ENCODE results near the gene SPTBN5. TPM values are rescaled to one million over a fixed set of nuclear protein-coding genes. Genes with fewer than 3 reads are reported as not detected.
A peak's percentile ranks its signal among the peaks of the same experiment; 100 is the strongest.

SPTBN5 gene
- total and polyA plus RNA-seq, 10 of the 15 experiments (the other 5 are each of a cell fraction or from before 2014, with no cell fraction given) = under 0.01 to 0.18 (median 0.04) TPM; not detected in 4

- TF ChIP-seq MLLT1 (IDR thresholded peaks at IDR 0.05) = 0 out of 2 replicates have a peak, but pooled peaks have one; percentile 22
These were observed 36.5 kb upstream of the SPTBN5 start (continued) for GRCh38 chr15:41930221-41930866.

GRCh38 chr15:41928637-41929620 lies 35.1 kb upstream of the SPTBN5 start:
- in situ Hi-C loops (cut with MboI) = no loop called here
- peak overlapping the region; percentile 81 for H3K27ac ChIP-seq (ENCODE audit: control insufficient read depth, insufficient read depth)
- peak overlapping the region; percentile 60 for H3K9ac ChIP-seq (ENCODE audit: control insufficient read depth, insufficient read depth, low read length)
- H3K4me1 ChIP-seq (ENCODE audit: control insufficient read depth, insufficient read depth, low read length) = peaks cover 60% of the 10 kb centered on the region
- POLR2A ChIA-PET = interaction anchor here (0.9 to 3.5 kb wide), 5 partner anchors 10 to 43 kb away, joined by 3 to 44 read pairs (median 4); partner anchors contain the start of gene EHD4
- no peak overlapping the region for H2AFZ ChIP-seq (ENCODE audit: control insufficient read depth, low read depth, low read length)
- CTCF ChIA-PET = interaction anchor here (1.1 to 4.1 kb wide), 5 partner anchors 10 to 155 kb away, joined by 3 to 27 read pairs (median 6); partner anchors contain the start of gene MAPKBP1
- peak overlapping the region; percentile 86 for H3K4me2 ChIP-seq (ENCODE audit: control insufficient read depth, insufficient read depth)
- SMC1A ChIA-PET (ENCODE audit: uncharacterized antibody, unreplicated experiment) = interaction anchor here (0.9 to 12.1 kb wide), 7 partner anchors 10 to 155 kb away, joined by 3 to 179 read pairs (median 5); partner anchors contain the start of genes EHD4 and MAPKBP1
- H3K4me3 ChIP-seq = peak overlapping the region; percentile 32
- peaks cover 12 to 13% of the 10 kb centered on the region in 2 experiments for H3K36me3 ChIP-seq (ENCODE audit: control insufficient read depth in 2 of 2, insufficient read depth in 2 of 2, low read length in 1 of 2)
- intact Hi-C loops (cut with micrococcal nuclease; ENCODE audit: unreplicated experiment) = loop anchor here (1.0 kb wide), 1 partner anchor 42 kb away; no protein-coding TSS in a partner anchor
- FAIRE-seq (peak; percentile 56), ATAC-seq (peak; percentile 91), DNase-seq (ENCODE audit: low read depth, low spot score) (peak; percentile 88)
- no peaks in the 10 kb centered on the region for H3K9me3 ChIP-seq (replicated peaks; ENCODE audit: control insufficient read depth, insufficient read depth, low read length)
- no peaks in the 10 kb centered on the region for H3K27me3 ChIP-seq (replicated peaks in 1 of 2; ENCODE audit: control insufficient read depth in 2 of 2, insufficient read depth in 2 of 2, low read length in 1 of 2)
- RAD21 ChIA-PET (ENCODE audit: unreplicated experiment) = interaction anchor here (0.9 to 5.2 kb wide), 5 partner anchors 14 to 202 kb away, joined by 3 to 97 read pairs (median 4); partner anchors contain the start of gene EHD4
- 8% methylated on average over 16 of the region's 16 CpGs for WGBS (ENCODE audit: insufficient coverage, insufficient replicate concordance, low lambda C conversion rate, missing lambda C conversion rate)
- no peaks in the 10 kb centered on the region; the same call in 1 of the 2 replicates for H4K20me1 ChIP-seq (ENCODE audit: control insufficient read depth, insufficient read depth)
- peaks cover 45% of the 10 kb centered on the region for H3K79me2 ChIP-seq (ENCODE audit: control insufficient read depth, insufficient read depth, low read length)
- no TSS peak for BruUV-seq (replicated peaks)
- TF ChIP-seq CEBPB (IDR thresholded peaks at IDR 0.05; ENCODE audit: borderline replicate concordance in 1 of 2, low read depth in 2 of 2, low read length in 2 of 2) (no peak), RFX5 (IDR thresholded peaks at IDR 0.05; ENCODE audit: low read depth, low read length) (no peak), JUNB (IDR thresholded peaks at IDR 0.05) (0 out of 2 replicates have a peak, but pooled peaks have one; percentile 7), NRF1 (conservative IDR thresholded peaks at IDR 0.05; ENCODE audit: low read depth, low read length) (no peak), MLLT1 (IDR thresholded peaks at IDR 0.05) (peak; percentile 26; the same call in 1 of the 2 replicates), MTA3 (IDR thresholded peaks at IDR 0.05; ENCODE audit: borderline replicate concordance, low read length) (no peak), NFYB (IDR thresholded peaks at IDR 0.05; ENCODE audit: insufficient read depth, low read depth, low read length) (0 out of 2 replicates have a peak, but pooled peaks have one; percentile 41), TCF3 (IDR thresholded peaks at IDR 0.05; ENCODE audit: borderline replicate concordance, insufficient read depth, low read depth, low read length) (peak; percentile 52; the same call in 1 of the 2 replicates), RCOR1 (conservative IDR thresholded peaks at IDR 0.05; ENCODE audit: low read depth, low read length) (no peak), CHD2 (IDR thresholded peaks at IDR 0.05; ENCODE audit: borderline replicate concordance, low read depth, low read length) (peak; percentile 69), PAX8 (IDR thresholded peaks at IDR 0.05) (no peak), MTA2 (IDR thresholded peaks at IDR 0.05; ENCODE audit: low read depth) (peak; percentile 88), DPF2 (IDR thresholded peaks at IDR 0.05) (peak; percentile 66), EP300 (IDR thresholded peaks at IDR 0.05; ENCODE audit: borderline replicate concordance in 1 of 2, control insufficient read depth in 1 of 2, low read depth in 2 of 2, low read length in 2 of 2) (peak; percentile 85 to 87; a peak in 3 of 4 replicates), ASH2L (IDR thresholded peaks at IDR 0.05; ENCODE audit: borderline replicate concordance, low read depth) (no peak), PML (IDR thresholded peaks at IDR 0.05; ENCODE audit: low read length) (no peak)

Measured in GM12878 (cell line).